Brain microvascular endothelial cell (primary cell): ENCODE data around the gene PCP4.

Experiments used
- DNase-seq: peaks from one replicate; pipeline ENCODE4 v3.0.0-alpha.2; 2020
- H3K27ac ChIP-seq: fragments of 250-450 bp; sonication (Bioruptor Pico); 2 replicates; pipeline ENCODE4 v1.5.1; 2020; ENCODE audit warnings: mild to moderate bottlenecking, moderate library complexity
- H3K27me3 ChIP-seq: fragments of 250-450 bp; sonication (Bioruptor Pico); replicated peaks from 2 replicates; pipeline ENCODE4 v1.5.1; 2020; ENCODE audit warnings: mild to moderate bottlenecking
- H3K36me3 ChIP-seq: fragments of 250-450 bp; sonication (Bioruptor Pico); replicated peaks from 2 replicates; pipeline ENCODE4 v1.5.1; 2020; ENCODE audit warnings: mild to moderate bottlenecking
- H3K4me3 ChIP-seq: 2 replicates; pipeline ENCODE4 v1.5.1; 2011; ENCODE audit warnings: low read depth, mild to moderate bottlenecking, control low read depth, low read length, moderate library complexity
- in situ Hi-C: cut with HindIII; loops from 2 replicates; pipeline ENCODE4 v1.10.0; 2017; ENCODE audit warnings: low sequenced_read_pairs, low pct_ligation_motif_present
- TF ChIP-seq, protein P1 (sequence below): IDR thresholded peaks from 2 replicates; pipeline ENCODE4 v1.5.1; 2011; ENCODE audit warnings: low read depth, mild to moderate bottlenecking, moderate library complexity, low read length, control low read depth, inconsistent platforms; ENCODE audit errors: missing control alignments

PCP4 gene

DNA sequence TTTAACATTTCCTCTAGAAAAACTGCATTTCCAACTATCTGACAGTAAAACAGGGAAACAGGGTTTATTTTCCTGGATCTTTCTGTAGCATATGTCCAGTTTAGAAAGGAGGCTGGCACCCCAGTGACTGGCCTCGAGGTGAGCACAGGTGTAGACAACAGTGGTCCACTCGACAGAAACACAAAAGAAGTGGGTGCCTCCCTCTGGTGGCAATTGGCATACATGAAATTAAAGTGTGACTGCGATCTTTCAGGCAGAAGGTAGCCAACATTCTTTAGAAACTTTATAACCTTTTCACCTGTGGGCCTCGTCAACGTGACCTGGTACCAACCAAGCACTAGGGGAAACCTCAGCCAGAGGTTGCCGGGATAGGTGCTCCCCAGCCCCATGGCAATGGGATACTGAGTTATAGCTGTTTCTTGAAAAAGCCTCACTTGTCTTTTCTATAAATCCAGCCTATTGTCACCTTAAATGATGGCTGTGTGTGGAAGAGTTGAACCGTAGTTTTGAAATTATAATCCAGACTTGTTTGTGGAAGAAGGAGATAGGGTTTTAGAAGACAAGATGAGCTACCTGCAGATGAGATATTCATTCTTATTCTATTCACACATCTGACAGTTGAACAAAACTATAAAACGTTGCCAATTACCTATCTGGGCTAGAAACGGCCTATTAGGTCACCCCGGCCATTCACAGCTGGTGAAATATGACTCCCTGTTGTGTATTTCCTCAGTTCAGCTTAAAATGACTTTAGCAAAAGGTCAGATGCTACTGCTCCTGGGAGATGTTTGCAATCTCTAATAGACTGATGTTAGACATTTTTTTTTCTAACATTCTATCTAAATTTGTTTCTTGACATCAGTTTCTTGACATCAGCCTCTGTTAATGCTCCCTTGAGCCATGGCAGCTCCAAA, 44.3 kb downstream of the PCP4 start:
- no peak for DNase-seq
- H3K27me3 ChIP-seq = no peaks in the 10 kb centered on the region
- H3K4me3 ChIP-seq = no peak overlapping the region
- in situ Hi-C loops = no loop called here
- TF ChIP-seq, protein P1, sequence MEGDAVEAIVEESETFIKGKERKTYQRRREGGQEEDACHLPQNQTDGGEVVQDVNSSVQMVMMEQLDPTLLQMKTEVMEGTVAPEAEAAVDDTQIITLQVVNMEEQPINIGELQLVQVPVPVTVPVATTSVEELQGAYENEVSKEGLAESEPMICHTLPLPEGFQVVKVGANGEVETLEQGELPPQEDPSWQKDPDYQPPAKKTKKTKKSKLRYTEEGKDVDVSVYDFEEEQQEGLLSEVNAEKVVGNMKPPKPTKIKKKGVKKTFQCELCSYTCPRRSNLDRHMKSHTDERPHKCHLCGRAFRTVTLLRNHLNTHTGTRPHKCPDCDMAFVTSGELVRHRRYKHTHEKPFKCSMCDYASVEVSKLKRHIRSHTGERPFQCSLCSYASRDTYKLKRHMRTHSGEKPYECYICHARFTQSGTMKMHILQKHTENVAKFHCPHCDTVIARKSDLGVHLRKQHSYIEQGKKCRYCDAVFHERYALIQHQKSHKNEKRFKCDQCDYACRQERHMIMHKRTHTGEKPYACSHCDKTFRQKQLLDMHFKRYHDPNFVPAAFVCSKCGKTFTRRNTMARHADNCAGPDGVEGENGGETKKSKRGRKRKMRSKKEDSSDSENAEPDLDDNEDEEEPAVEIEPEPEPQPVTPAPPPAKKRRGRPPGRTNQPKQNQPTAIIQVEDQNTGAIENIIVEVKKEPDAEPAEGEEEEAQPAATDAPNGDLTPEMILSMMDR = no peak
- no peak overlapping the region for H3K27ac ChIP-seq
- no peaks in the 10 kb centered on the region for H3K36me3 ChIP-seq

DNA sequence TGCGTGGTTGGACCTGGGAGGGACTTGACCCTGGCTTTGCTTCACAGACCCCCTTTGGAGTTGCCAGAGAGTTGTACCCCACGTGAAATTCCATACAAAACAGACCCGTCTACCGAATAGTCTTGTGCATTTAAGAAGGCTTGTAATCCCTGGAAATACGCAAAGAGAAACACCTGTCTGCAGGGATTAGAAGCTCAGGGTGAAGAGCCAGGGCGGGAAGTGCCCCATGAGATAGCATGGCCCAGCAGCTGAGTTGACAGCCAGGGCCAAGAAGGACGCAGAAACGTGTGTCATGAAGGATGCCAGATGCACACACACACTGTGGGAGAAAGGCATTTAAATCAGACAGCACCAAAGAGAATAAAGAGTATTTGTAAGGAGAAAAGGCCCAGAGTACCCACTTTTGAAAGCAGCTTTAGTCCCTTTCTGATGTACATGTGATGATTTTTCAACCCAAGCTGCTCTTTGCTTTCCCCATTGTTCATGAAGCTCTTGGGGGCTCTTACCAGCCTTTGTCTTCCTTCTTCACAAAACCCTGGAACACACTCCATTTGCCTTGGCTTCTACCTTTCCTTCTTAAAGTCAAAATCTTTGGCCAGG, 46.6 kb downstream of the PCP4 start:
- DNase-seq = no peak
- in situ Hi-C loops = no loop called here
- Histone ChIP-seq H3K4me3 (no peak overlapping the region), H3K36me3 (no peaks in the 10 kb centered on the region), H3K27ac (no peak overlapping the region), H3K27me3 (no peaks in the 10 kb centered on the region)
- TF ChIP-seq, protein P1 = no peak

DNA sequence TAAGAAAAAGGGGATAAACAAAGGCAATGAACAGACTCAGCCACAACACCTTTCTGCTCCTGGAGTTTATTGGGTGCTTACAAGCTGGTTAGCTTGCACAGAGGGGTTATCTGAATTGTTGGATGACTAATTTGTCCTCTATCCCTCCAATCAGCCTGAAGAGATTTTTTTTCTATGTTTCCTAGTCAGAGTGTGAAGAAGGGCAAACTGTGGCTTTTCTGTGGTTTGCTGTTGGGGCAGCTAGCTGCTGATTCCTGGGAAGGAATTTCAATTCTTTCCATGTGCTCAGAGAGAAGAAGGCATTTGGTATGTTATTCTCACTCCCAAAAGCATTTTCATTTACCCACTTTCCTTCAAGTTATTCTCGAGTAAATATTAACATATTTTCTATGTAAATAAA, 48.6 kb downstream of the PCP4 start:
- H3K4me3 ChIP-seq = no peak overlapping the region
- H3K27me3 ChIP-seq = no peaks in the 10 kb centered on the region
- in situ Hi-C loops = no loop called here
- no peak for DNase-seq
- H3K36me3 ChIP-seq = no peaks in the 10 kb centered on the region
- no peak overlapping the region for H3K27ac ChIP-seq
- TF ChIP-seq, protein P1 = no peak

DNA sequence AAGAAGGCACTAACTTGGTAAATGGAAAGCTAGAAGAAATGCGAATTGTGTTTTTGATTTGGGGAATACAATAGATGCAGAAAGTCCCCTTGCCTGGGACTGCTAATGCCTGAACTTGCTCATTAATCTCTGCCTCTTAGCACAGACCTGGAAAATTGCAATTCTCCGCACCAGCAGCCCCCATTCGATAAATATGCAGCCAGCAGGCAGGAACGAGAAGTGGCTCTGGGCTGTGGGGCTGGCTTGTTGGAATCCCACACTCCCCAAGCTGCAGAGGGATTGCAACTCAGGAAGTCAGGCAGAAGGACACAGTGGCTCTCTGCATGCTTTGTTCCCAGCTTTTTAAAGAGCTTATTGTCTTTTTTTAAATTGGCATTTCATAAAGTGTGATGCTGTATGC, 51.3 kb downstream of the PCP4 start:
- Histone ChIP-seq H3K4me3 (no peak overlapping the region), H3K27ac (no peak overlapping the region), H3K27me3 (no peaks in the 10 kb centered on the region), H3K36me3 (no peaks in the 10 kb centered on the region)
- in situ Hi-C loops = no loop called here
- no peak for DNase-seq
- TF ChIP-seq, protein P1 = no peak

DNA sequence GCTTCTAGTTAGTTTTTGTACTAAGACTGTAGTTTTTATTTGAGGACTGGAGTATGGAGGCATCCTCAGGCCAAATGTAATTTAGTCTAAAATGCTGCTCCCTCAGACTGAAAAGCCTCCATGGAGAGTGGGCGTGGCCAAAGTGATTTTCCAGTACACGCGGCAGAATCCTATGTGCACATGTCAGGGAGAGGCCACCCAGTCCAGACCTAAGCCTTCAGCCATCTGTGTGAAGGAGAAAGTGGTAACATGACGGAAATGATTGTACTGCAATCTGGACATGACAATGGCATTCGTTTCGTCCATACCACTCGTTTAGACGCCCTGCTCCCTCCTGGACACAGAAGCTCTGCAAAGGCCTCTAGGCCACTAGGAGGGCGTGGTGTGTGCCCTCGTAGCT, 56.2 kb downstream of the PCP4 start:
- no peak overlapping the region for H3K4me3 ChIP-seq
- H3K36me3 ChIP-seq = no peaks in the 10 kb centered on the region
- TF ChIP-seq, protein P1 = no peak
- H3K27me3 ChIP-seq = no peaks in the 10 kb centered on the region
- H3K27ac ChIP-seq = no peak overlapping the region
- DNase-seq = no peak
- in situ Hi-C loops = no loop called here
